Left lobe of liver (tissue), 2 donors: ENCODE measurements around the gene WNT5A. TPM values are rescaled to one million over a fixed set of nuclear protein-coding genes. Genes with fewer than 3 reads are reported as not detected.

Experiments used
- ATAC-seq: fragments of 200-7000 bp; cut with Tn5 transposase; one replicate; pipeline ENCODE4 v1.9.1; 2020; ENCODE audit warnings: mild to moderate bottlenecking, moderate library complexity
- DNase-seq: peaks from one replicate; pipeline ENCODE4 v3.0.0-alpha.2; 2020; ENCODE audit warnings: low spot score
- total RNA-seq: library from RNA; stranded (reverse); gene quantifications from one replicate; pipeline ENCODE4 v1.2.1, GENCODE V29; 2021
- donor health status: DM: no; HTN: no; CAD: no; lungs with moderate emphysema.
- donor health status: DM: no; HTN: yes; CAD: no.

Gene WNT5A
- 4.3 TPM for total RNA-seq

DNA sequence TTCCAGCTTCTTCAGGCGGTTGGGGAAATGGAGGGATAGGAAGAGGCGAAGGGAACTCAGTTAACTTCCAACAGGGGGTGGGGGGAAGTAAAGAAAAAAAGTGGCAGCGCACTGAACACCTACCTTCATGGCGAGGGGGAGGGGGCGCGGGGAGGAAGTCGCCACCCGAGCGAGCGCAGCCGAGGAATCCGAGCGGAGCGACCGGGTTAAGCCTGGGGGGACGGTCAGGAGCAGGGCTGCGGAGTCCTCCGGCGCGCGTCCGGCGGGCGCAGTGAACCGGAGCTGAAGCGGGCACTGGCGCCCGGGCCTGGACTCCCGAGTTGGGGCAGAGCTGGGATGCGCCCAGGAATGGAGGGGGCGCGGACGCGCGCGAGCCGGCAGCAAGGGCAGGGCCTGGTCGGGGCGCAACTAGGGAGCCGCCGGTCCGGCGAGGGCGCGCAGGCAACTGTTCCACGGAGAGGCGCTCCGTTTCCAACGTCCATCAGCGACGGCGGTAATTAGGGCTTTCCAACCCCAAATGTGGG, at the start of gene WNT5A:
Gene WNT5A (minus strand): TSS at position 450 of the 524 bp plus-strand sequence. CDS start 321 bp downstream, at position 129.
- ATAC-seq = peak; percentile 55
- peak; percentile 73 for DNase-seq

DNA sequence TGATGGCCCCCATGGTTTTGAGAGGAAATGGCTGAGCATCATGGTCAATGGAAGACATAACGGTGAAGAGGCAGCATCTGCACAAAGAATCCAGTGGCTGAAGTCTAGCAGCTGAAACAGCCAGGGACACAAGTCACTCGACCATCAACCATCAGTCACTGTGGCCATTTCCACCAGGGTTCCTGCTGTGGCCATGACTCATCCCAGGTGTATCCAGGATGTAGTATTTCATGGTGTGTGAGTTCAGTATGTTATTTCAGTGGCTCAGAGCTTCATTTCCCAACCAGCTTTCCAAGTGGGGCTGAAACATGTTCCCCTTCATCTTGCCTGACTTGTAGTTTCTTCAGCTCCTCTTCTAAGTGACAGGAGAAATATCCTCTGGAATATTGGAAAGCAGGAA, 47.8 kb upstream of the WNT5A start:
- DNase-seq (no peak), ATAC-seq (no peak)

GRCh38 chr3:55532806-55533205, 45.7 kb upstream of the WNT5A start:
- DNase-seq (no peak), ATAC-seq (no peak)

DNA sequence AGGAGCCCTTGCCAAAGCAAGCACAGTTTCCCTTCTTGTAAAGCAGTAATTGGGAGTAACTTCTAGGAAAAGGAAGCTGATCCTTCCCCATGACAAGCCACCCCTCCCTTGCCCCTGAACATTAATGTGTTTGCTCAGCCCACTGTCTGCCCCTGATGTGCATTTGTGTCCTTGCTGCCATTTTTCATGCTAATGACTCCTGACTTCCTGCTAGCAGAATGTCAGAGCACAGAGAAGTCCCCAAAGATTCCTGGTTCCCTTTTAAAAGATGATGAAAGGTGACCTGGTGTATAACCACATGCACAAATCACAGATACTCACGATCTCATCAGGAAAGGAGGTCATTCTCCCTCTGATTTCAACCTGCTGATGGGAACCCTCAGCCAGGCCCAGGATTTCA, 44.2 kb upstream of the WNT5A start:
- DNase-seq = no peak
- no peak for ATAC-seq

GRCh38 chr3:55527361-55527760, 40.3 kb upstream of the WNT5A start:
- ATAC-seq (no peak), DNase-seq (no peak)

- DNase-seq = peak; percentile 80
- peak; percentile 86 for ATAC-seq
These were observed 39.4 kb upstream of the WNT5A start for GRCh38 chr3:55526332-55527030.

GRCh38 chr3:55525436-55525835, 38.3 kb upstream of the WNT5A start:
- ATAC-seq = peak; percentile 11
- DNase-seq = no peak

DNA sequence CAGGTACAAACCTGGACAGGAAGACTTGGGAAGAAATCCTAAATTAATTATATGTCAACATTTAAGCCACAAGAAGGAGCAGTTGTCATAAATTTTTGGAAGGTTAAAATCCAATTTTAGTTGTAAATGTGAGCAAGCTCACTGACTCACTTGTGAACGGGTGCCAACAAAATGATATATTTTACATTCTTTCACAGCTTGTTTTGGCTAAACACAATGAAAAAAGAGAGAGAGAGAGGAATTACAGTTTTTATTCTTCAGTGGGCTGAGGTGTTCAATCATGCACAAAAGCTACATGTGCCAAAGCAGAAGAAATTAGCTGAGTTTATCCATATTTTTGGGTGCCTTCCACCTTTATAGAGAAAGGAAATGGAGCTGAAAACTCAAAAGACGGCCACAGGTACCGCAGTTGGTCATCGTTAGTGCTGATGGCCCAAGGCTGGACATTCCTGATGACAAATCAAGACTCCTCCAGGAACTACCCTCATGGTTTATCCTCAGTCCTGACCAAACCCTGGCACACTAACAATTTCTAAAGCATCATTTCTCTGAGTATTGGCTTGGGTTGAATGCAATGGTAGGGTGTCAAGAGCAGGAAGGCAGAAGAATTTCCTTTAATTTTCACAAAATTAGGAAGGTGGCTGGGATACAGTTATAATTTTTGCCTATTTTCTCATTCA, 37.6 kb upstream of the WNT5A start:
- no peak for ATAC-seq
- no peak for DNase-seq

- no peak for ATAC-seq
- DNase-seq = no peak
These were observed 36.4 kb upstream of the WNT5A start for GRCh38 chr3:55523471-55523870.

GRCh38 chr3:55521738-55522421, 34.8 kb upstream of the WNT5A start:
- ATAC-seq = peak; percentile 73
- peak; percentile 66 for DNase-seq

GRCh38 chr3:55521064-55521737, 34.1 kb upstream of the WNT5A start:
- peak; percentile 17 for ATAC-seq
- DNase-seq = no peak

DNA sequence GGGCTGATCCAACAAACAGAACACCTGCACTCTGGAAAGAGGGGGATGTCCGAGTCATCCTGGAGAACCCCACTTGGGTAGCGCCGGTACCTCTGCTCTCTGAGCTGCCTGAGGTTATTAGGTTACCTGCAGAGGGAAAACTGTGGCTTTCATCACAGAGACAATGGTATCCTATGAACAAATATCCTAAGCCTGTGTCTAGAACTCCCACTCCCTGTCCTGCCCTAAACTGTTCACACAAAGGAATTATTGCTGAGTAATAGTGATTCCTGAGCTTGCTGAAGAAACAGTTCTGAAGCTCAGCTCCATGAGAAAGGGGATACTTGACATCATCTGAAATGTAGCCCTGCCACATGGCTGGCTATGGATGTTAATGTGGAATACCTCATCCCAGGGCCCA, 31.9 kb upstream of the WNT5A start:
- DNase-seq (no peak), ATAC-seq (no peak)

GRCh38 chr3:55518451-55518850, 31.3 kb upstream of the WNT5A start:
- DNase-seq = no peak
- ATAC-seq = no peak

DNA sequence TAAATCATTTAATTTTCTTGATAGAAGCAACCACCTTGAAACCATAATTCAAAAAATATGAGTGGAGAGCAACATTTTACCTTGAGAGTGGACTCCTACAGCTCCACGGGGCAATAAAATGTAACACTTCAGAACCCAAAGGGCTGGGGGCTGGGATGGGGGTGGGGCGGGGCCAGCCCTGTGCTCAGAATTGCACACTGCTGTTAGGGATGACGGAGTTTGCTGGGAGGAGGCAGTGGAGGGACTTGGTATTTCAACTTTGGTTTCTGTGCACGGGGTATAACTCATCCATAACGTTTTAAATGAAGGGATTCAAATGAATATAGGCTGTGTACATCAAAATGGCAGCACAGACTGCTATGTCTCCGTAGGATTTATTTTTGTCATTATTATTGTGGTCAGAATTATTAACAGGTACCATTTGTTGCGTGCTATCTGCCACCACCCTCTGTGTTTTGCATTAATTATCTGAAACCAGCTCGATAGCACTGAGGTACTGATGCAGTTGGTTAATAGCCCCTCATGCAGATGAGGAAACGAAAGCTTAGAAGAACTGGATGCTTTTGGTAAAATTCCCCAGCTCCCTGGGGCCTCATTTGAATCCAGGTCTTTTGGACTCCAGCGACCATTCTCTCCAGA, 29.4 kb upstream of the WNT5A start:
- no peak for ATAC-seq
- no peak for DNase-seq

DNA sequence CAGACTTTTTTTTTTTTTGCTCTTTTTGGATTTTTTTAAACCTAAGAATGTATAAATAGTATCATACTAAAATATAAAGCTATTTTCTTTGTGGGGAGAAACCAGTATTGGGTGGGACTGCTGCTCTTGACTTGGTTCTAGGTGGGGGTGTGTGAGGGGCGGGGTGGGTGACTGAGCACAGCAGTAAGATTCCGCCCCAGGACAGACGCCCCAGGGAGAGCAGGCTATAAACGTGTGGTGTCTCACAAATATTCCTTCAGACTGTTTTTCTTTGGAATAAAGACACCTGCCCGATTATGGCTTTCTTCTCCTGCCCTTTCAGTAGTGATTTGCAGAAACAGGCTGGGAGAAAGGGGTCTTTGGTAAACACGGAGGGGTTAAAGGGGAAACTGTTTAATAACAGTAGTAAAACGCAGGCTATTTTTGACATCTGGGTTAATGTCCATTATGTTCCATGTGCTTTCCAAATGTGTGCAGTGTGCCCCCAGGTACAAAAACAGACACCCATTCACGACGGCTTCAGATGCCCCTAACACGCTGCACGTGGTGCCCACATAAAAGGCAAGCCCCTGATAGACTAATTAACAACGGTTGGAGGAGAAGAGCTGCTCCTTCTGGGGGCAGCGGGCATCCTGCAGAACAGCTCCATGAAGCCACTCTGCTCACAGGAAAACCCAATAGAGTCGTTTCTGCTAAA, 28.6 kb upstream of the WNT5A start:
- DNase-seq (no peak), ATAC-seq (no peak)

- ATAC-seq (no peak), DNase-seq (no peak)
These were observed 27.9 kb upstream of the WNT5A start for GRCh38 chr3:55514962-55515361.

- ATAC-seq = no peak
- no peak for DNase-seq
These were observed 25.7 kb upstream of the WNT5A start for GRCh38 chr3:55512571-55513343.

GRCh38 chr3:55511895-55512570, 24.9 kb upstream of the WNT5A start:
- DNase-seq = no peak
- ATAC-seq = no peak

GRCh38 chr3:55508335-55508734, 21.2 kb upstream of the WNT5A start:
- ATAC-seq (no peak), DNase-seq (no peak)
